ENCODE measurements around the gene IGLL5.

Gene IGLL5

GRCh38 chr22:22938672-22939587 is 51.3 kb downstream of the IGLL5 start:
- no peak for DNase-seq (ENCODE audit: low spot score)

DNA sequence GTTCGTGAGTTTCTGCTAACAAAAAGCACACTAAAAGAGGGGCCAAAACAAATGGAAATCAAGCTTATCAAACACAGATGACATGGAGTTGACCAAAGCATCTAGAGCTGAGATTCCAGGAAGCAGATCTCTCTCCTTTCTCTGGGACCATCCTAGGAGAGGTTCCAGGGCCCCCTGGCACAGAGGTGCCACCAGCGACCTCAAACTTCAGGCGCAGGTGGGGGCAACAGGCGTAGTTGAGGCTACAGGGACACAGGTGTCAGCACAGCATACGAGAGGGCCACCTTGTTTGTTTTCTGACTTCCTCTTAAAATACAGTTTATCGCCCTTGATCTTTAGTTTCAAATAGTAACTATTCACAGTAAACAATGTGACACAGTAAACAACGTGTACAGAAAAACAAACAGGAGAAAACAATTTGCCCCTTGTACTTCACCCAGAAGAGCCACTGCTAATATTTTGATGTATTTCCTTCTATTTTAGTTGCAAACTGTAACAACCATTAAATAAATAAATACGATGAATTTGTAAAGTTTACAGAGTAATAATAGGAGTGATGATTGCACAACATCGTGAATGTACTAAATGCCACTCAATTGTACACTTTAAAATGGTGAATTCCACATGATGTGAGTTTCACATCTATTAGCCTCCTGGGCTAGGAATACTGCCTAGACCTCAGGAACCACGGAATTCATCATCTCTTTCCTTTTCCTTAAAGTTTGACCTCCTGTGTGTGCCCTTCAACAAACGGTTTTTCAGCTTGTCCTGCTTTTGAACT is 52.2 kb downstream of the IGLL5 start:
- DNase-seq (ENCODE audit: low spot score) = no peak

DNA sequence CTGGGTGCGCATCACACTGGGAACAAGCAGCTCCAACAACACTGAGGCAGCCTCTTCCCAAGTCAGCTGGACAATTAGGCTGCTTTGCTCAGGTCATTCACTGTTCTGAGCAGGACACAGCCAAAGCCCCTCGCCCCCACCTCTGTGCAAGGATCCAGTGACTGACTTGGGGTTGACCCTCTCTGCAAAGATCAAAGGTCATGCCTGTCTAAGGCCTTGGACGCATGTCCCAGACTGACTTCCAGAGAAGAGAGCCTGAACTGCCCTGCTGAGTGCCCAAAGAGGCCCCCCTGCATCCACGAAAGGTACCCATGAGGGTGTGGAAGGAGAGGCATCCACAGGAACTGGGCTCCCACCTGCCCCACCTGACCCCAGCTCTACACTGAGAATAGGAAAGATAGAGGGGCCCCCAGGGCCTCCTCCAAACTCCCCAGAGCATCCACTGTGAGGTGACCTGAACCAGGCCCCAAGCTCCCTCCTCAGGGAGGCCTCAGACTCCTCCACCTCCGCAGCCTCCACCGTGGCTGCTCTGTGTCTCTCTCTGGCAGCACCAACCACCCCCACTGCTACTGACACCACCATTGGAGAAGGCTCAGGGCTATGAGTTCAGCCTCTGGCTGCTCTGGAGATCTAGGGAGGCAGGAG is 53.5 kb downstream of the IGLL5 start:
- no peak for DNase-seq (ENCODE audit: low spot score)

- no peak for DNase-seq (ENCODE audit: low spot score)
Observed at GRCh38 chr22:22941831-22942510, 54.4 kb downstream of the IGLL5 start.

DNA sequence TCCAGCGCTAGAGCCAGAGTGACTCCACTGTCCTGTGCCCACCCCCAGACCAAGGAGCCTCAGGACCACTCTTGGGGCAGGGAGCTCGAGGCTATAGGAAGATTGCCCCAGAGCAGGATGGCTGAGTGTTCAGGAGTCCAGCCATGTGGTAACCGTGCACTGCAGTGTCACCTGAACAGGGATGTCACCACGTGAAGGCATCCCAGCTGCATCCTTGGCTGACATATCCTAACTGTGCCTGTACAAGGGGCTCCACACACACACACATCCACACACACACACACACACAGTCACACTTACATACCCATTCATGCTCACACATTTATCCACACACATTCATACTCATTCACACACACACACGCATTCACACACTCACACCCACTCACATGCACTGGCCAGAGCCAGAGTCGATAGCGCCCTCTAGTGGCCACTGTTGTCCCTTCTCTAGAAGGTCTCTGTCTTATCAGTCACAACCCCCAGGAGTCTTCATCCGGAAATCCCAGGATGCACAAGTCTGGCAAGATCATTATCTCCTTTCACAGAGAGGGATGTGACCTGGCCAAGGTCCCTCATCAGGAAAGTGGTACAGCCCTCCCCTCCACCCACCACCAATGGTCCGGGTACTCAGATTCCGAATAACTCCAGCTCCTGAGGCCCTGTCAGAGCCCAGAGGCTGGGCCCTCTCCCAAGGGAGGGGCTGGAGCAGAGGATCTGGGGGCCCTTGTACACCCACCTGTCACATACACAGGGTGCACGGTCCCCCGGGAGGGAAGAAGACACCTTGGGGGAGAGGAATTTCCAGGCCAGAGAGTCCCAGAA is 55.1 kb downstream of the IGLL5 start:
- DNase-seq (ENCODE audit: low spot score) = peak; percentile 44

DNA sequence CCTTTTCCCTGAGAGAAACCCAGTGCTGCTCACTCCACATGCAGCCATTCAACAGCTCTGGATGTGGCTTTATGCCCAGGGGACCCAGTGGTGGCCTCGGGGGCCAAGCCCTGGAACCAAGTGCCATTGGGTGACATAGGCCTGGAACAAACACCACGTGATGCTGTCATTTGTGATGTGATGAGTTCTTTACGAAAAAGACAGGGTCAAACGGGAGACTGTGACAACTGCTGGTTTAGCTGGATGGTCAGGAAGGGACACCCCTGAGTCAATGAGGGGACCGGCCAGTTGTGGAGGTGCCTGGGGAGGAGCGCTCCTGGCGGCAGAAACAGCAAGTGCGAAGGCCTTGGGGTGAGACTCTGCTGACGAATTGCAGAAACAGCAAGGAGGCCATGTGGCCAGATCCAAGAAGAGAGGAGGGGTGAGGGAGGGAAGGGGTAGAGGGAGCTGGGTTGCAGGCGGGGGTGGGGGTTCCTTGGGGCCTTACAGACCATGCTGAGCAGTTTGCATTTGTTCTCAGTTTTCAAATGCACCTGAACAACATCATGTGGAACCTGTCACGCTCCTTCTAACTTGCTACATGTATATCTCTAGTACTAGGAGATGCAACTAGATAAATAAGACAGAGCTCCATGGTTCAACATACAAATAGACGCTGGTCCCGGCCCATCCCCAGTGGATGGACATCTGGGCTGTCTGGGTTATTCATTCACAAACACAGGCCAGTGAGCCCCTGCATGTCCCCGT is 56.1 kb downstream of the IGLL5 start:
- no peak for DNase-seq (ENCODE audit: low spot score)

GRCh38 chr22:22944268-22944985 is 56.8 kb downstream of the IGLL5 start:
- DNase-seq (ENCODE audit: low spot score) = no peak

- no peak for DNase-seq (ENCODE audit: low spot score)
Observed at GRCh38 chr22:22945195-22945594, 57.6 kb downstream of the IGLL5 start.

All from SW480 (cell line).